NCI-H2081 treated with DMSO at 0.1 percent for 48 hours (cell line): ENCODE results near the gene NRP2.

Experiments used
- DNase-seq: peaks from one replicate; lab custom pipeline; 2025; lab: John Stamatoyannopoulos, UW

NRP2 gene

DNA sequence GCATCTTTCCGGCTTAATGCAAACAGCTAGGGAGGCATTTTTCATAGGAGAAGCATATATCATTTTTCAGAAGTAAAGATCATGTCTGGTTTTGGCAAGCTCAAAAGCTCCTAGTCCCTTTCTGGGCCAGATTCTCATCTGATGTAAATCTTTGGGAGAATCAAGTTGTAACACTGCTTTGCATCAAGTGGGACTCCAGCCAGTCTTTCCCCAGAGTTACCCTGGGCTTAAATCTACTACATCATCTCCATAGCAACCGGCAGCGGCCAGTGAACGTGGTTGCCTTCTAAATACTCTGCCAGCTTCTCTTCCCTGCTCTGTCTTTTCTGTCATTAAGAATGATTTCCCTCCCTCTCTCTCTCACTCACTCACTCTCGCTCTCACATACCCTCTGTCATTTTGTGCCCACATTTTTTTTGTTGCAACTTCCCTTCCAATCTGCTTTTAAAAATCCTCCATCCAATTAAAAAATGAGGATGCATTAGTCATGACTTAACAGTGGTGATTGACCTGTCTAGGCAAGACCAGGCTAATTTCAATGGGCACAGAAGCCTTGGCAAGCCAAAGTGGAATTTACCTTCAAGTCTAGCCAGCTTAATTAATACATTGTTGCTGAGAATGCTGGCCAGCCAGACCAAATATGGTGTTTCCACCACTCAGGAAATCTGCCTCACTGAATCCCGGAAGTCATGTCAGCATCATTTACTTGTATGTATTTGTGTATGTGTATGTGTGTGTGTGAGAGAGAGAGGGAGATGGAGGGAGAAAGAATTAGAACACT, 93.0 kb downstream of the NRP2 start:
- DNase-seq, result peak; percentile 21

DNA sequence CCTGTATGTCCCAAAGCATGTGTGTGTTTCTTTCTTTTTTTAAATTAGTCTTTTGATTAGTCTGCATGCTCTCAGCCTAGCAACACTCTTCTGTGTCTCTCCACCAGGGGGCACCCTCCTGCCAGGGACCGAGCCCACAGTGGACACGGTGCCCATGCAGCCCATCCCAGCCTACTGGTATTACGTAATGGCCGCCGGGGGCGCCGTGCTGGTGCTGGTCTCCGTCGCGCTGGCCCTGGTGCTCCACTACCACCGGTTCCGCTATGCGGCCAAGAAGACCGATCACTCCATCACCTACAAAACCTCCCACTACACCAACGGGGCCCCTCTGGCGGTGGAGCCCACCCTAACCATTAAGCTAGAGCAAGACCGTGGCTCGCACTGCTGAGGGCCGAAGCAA, 93.8 kb downstream of the NRP2 start:
- no peak for DNase-seq

- no peak for DNase-seq
Observed at GRCh38 chr2:205776720-205777119, 94.4 kb downstream of the NRP2 start.

DNA sequence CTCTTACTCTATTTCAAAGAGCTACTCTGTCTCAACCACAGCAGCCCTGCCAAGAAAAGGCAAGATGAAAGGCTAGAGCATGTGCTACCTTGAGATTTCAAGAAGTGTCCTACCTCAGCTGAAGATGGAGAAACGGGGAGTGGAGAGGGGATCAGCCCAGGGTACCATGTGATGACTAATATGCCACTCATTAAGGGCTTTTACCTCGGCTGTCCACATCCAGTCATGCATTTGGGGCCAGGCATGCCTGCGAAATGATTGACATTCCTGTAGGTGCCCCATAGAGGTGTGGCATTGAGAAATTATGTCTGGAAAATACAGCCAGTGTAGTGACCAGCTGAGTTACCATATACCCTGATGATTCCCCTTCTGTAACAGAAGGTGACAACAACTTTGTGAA, 96.1 kb downstream of the NRP2 start:
- DNase-seq, result no peak

GRCh38 chr2:205780645-205781044, 98.3 kb downstream of the NRP2 start:
- no peak for DNase-seq

DNA sequence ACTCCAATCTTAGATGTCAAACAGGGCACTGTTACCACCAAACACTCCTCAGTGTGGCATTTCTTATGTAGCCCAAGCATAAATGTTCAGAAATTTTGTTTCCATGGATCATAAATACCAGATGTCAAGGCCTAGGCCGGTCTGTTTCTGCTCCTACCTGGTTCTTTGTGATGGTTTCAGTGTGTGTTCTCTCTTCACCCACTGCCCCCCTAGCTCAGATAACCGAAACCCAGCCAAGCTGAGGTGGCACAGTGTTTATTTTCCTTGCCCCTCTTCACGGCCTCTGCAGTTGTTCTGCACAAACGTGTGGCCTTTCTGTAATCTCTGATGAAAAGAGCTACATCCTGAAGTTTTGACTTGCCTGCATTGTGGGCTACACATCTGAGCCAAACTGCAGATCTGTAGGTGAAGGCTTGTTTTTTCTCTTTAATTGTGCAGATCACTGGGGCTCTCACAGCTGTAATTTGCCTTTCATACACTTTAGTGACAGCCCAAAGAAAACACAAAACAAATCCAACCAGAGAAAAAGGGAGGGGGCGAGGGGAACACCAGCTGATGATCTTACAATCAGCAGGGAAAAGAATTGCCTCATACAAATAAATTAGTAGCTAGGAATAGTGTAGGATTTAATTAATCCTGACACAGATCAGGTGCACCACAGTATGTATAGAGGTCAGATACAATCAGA, 99.1 kb downstream of the NRP2 start:
- DNase-seq, result no peak

- DNase-seq, result no peak
Observed at GRCh38 chr2:205782941-205783340, 100.6 kb downstream of the NRP2 start.

DNA sequence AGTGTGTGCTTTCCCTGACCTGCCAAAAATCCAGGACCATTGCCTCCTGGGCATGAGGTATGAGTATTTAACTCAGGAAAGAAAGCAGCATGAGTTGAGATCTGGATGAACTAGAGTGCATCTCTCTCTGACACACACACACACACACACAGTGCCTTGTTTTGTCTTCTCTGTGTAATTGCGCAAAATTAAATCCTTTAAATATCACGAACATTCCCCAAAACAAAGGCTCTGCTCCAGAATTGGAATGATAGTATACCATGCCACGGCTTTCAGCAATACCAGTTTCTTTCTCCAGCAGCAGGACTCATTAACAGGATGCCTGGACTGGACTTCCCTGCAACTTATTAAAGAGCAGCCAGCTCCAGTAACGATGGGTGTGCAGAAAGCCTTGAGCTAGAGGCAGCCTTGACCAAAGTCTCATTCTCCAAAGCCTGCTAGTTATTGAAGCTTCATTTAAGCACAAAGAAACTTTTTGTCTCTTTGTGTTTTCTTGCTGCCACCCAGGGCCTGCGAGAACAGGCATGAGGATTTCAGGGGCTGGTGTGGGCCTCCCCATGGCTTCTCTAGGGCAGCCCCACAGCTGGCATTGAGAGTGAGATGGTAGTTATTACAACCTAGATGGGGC, 101.7 kb downstream of the NRP2 start:
- DNase-seq, result no peak

DNA sequence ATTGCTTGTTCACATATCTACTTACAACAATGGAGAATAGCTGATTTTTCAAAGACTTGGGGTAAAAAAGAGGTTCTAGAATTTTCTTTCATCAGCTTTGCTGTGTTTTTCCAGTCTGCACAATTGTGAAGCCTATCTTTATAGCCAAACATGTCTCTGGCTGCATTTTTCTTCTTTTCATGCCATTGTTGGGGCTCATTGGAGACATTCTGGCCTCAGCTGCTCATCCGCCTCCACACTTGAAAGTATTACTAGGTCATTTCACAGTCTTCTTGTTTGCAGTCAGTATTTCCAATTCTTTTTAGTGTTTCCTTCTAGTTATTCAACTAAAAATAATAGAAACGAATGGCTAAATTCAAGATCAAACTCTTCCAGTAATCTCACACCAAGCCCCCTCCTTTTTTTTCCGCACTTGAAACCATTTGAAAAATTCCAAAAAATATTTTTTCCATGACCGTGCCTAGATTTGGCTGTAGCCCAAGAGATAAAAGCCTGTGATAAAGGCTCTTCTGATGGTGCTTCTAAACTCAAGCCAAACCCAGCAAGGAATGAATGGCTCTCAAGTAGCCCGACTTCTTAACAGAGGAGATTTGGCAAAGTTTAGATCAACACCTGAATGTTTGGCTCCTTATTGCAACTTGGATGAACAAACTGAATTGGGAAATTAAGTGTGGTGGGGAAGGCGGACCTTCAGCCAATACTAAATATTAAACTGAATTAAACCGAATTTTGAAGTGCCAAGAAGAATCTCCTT, 103.4 kb downstream of the NRP2 start:
- no peak for DNase-seq

- no peak for DNase-seq
Observed at GRCh38 chr2:205786976-205787375, 104.7 kb downstream of the NRP2 start.

GRCh38 chr2:205787761-205788160, 105.5 kb downstream of the NRP2 start:
- no peak for DNase-seq

DNA sequence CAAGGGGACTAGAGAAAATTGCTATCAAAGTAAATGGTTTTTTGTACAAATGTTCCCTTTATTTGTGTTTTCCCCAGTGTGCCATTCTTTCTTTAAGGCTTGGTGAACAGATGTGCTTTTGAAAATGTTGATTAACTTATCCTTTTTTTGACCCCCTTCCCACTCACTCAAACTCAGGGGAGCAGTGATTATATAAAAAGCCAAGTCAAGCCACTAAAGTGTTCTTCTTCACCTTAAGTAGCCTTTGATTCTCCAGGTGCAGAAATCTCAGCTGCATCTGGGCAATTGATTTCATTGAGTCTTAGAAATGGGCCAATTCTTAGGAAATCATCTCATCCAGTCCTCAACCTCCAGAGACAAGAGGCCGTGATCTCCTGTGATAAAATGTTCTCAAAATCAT, 107.6 kb downstream of the NRP2 start:
- DNase-seq, result no peak

GRCh38 chr2:205792908-205793307, 110.6 kb downstream of the NRP2 start:
- DNase-seq, result no peak

GRCh38 chr2:205796805-205797313, 114.6 kb downstream of the NRP2 start:
- DNase-seq, result no peak

DNA sequence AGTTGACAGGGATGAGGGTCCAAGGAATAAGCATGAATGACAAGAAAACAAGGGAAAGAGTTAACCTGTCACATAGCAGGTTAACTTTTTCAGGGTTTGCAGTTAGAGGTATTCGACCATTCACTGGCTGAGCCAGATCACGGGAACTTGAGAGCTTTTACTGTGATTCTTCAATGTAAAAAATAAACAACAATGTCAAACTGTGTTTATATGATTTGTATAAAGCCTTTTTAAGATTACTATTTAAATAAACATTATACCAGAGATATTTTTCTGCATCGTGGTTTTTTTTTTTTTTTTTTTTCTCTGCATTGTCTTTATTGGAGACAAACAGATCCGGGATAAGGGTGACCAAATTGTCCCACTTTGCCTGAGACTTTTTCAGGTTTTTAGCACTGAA, 115.6 kb downstream of the NRP2 start:
- DNase-seq, result no peak

- no peak for DNase-seq
Observed at GRCh38 chr2:205800224-205800623, 117.9 kb downstream of the NRP2 start.

GRCh38 chr2:205800773-205801172, 118.5 kb downstream of the NRP2 start:
- DNase-seq, result no peak

DNA sequence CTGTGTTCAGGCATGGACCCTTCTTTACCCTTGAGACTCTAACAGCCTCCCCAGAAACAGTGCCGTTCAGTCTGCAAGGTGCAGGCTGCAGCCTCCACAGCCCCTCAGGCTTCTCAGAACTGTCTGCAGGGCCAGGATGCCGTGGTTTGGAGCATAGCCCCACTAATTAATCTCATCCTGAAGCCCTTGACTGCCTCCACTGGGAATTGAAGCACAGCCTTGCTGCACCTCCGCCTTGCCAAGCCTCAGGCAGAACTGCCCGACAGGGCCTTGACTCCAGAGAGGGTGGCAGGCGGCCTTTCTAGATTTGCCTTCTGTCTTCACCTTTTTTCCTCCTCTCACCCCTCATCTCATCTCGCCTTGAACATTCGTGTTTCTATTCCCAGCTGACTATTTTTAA, 119.8 kb downstream of the NRP2 start:
- no peak for DNase-seq

GRCh38 chr2:205802941-205803340, 120.6 kb downstream of the NRP2 start:
- DNase-seq, result no peak

DNA sequence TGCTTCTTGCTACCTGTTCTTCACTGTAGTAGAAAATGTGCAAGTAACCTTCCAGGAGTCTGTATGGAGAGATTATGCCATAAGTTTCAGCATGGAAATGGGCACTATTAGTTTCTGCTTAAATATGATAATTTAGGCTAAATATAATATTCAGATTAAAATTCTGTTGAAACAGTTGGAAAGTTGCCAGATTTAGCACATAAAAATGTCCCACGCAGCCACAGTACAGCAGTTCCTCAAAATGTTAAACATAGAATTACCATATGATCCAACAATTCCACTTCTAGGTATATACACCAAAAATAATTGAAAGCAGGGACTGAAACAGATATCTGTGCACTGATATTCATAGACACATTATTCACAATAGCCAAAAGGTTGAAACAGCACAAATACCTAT, 121.2 kb downstream of the NRP2 start:
- DNase-seq, result no peak

- DNase-seq, result no peak
Observed at GRCh38 chr2:205805136-205805535, 122.8 kb downstream of the NRP2 start.

GRCh38 chr2:205806143-205806905, 124.0 kb downstream of the NRP2 start:
- DNase-seq, result no peak
